ENCODE data around the gene TMEM51.
"Not testable (repeated sequence)": the region's sequence is repeated elsewhere in the genome, so short reads cannot be mapped to it uniquely, and the experiment has no call there.

Gene TMEM51

DNA sequence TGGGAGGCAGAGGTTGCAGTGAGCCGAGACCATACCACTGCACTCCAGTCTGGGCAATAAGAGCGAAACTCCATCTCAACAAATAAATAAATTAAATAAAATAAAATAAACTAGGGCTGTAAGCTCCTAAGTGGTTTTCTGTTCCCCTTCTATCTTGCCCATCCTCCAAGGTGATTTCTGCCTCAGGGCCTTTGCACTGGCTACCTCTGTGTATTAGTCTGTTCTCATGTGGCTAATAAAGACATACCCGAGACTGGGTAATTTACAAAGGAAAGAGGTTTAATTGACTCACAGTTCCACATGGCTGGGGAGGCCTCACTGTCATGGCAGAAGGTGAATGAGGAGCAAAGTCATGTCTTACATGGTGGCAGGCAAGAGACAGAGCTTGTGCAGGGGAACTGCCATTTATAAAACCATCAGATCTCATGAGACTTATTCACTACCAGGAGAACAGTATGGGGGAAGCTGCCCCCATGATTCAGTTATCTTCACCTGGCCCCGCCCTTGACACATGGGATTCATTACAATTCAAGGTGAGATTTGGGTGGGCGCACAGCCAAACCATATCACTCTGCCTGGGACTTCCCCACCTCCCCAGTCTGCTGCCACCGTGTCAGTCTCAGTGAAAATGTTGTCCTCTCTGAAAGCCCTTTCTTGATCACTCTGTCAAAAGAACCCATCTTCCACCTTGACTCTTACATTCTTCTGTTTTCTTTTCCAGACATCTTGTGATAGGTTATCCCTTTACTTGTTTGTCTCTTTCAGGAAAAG, 22.0 kb downstream of the TMEM51 start:
- not testable (repeated sequence) for DNase-seq (ENCODE audit: low read depth in 2 of 3, low spot score in 2 of 3)

- DNase-seq (ENCODE audit: low read depth in 2 of 3, low spot score in 2 of 3) = no peak
Measured at GRCh38 chr1:15176120-15176519, 22.6 kb downstream of the TMEM51 start.

- no peak for DNase-seq (ENCODE audit: low read depth in 2 of 3, low spot score in 2 of 3)
Measured at GRCh38 chr1:15176898-15177665, 23.5 kb downstream of the TMEM51 start.

DNA sequence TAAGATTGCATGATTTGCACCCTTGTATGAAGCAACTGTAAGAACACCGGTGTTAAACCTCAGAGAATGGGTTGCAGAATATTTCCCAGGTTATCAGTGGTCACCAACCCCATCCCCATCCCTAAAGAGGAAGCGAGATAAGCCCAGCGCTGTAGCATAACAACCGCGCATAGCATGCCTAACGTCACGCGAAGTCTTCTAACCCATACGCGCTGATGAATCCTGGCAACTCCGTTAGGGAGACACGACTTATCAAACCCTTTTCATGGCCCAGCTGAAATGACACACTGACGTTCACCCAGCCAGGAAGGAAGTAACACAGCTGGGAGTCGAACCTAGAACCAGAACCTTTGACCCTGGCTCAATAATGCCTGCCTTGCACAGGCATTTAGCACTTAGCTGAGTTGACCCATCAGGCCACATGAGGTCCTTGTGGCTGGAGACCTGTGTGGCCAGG, 24.2 kb downstream of the TMEM51 start:
- DNase-seq (ENCODE audit: low read depth in 2 of 3, low spot score in 2 of 3) = no peak

DNA sequence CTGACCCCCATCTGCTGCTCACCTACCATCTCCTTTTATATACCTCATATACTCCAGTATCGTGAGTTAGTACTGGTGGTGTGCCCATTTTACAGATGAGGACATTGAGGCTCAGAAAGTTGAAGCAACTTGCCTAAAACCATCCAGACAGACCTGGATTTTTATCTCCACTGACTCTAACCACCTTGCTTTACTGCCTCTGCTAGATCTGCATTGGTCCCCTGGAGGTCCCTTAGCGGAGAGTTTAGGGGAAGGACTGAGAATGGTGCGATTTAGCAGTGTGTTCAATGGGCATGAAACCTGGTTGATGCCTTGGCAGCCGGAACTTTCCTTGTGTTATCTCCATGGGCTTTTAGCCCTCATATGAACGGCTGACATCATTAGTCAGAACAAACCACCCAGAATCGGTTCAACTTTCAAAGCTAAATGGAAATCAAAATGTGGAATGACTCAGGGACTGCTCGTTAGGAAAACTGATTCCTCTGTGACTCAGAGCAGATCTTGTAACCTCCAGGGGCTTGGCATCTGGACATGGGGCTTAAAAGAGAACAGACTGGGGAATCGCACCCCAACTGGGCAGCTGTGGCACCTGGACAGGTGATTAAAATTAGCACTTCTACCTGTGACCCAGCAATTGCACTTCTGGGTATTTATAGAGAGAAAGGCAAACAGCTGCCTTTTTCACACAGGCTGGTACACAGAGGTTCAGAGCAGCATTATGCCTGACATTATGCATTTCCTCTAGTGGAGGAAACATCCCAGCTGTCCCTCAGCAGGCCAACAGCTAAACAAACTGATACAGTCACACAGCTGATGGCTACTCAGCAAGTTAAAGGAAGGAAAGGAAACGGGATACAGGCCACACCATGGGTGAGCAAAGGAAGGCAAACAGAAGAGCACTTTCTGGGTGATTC, 25.3 kb downstream of the TMEM51 start:
- DNase-seq (ENCODE audit: low read depth in 2 of 3, low spot score in 2 of 3) = no peak

DNA sequence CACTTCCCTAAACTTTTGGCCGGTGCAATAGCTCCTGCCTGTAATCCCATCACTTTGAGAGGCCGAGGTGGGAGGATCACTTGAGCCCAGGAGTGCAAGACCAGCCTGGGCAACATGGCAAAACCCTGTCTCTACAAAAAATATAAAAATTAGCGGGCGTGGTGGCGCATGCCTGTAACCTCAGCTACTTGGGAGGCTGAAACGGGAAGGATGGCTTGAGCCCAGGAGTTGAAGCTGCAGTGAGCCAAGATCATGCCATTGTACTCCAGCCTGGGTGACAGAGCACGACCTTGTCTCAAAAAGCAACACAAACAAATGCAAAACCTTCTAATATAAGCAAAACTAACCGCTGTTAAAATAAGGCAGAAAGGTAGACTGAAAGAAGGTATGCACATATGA, 25.9 kb downstream of the TMEM51 start:
- no peak for DNase-seq (ENCODE audit: low read depth in 2 of 3, low spot score in 2 of 3)

- DNase-seq (ENCODE audit: low read depth in 2 of 3, low spot score in 2 of 3) = no peak
Measured at GRCh38 chr1:15180189-15180588, 26.6 kb downstream of the TMEM51 start.

DNA sequence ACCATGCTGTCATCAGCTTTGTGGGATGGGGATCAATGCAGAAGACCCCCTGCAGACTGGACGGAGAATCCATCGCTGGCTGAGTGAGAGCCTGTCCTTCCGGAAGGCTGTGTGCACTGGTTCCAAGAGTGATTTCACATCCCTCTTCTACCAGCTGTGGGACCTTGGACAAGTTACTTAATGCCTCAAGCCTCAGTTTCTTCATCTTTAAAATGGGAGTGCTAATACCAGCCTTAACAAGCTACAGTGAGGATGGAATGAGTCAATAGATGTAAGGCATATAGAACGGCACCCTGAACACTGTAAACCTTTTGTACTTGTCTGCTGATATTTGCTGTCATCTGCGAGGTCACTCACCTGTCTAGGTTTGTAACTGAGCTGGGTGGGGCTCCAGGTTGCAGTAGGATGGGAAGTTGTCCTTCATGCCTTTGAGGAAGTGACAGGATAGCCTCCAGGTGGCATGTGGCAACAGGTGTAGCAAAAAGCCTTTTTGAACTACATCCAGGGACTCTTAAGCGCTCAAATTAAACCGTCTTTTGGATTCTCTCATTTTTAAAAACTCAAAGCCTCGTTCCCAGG, 27.5 kb downstream of the TMEM51 start:
- DNase-seq (ENCODE audit: low read depth in 2 of 3, low spot score in 2 of 3) = no peak

DNA sequence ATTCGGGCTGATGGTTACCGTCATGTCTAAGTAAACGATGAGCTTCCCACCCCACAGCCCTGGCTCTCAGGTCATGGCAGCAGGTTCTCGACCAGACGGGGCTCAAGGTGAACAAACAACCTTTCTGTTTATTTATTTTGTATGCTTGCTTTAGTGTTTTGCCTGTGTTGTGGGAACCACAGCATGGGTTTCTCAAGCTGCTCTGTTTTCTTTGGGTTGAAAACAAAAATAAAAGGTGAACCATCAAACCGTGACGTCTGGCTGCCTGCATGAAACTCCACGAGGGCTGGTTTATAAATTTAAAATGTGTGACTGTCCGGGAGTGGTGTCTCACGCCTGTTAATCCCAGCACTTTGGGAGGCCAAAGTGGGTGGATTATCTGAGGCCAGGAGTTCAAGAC, 28.0 kb downstream of the TMEM51 start:
- no peak for DNase-seq (ENCODE audit: low read depth in 2 of 3, low spot score in 2 of 3)

- no peak for DNase-seq (ENCODE audit: low read depth in 2 of 3, low spot score in 2 of 3)
Measured at GRCh38 chr1:15184436-15185241, 31.1 kb downstream of the TMEM51 start.

- DNase-seq (ENCODE audit: low read depth in 2 of 3, low spot score in 2 of 3) = no peak
Measured at GRCh38 chr1:15185617-15186016, 32.1 kb downstream of the TMEM51 start.

- DNase-seq (ENCODE audit: low read depth in 2 of 3, low spot score in 2 of 3) = no peak
Measured at GRCh38 chr1:15186073-15186845, 32.7 kb downstream of the TMEM51 start.

GRCh38 chr1:15186846-15187151, 33.3 kb downstream of the TMEM51 start:
- no peak for DNase-seq (ENCODE audit: low read depth in 2 of 3, low spot score in 2 of 3)

GRCh38 chr1:15187175-15188129, 33.9 kb downstream of the TMEM51 start:
- no peak for DNase-seq (ENCODE audit: low read depth in 2 of 3, low spot score in 2 of 3)

DNA sequence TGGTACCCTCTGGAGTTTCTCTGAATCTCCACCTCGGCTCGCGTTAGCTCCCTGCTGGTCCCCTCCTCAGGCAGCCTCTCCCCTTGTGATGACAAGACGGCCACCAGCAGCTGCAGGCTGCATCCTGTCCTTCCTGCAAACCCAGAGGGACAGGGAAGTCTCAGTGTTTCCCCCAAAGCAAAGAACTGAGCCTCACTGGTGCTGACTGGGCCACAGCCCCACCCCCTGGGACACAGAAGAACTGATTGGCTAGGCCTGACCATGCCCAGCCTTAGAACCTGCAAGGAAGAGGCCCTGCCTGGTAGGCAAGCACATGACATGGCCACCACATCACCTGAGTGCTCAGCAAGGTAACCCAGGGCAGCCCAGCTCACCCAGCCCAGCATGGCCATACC, 34.6 kb downstream of the TMEM51 start:
- DNase-seq (ENCODE audit: low read depth in 2 of 3, low spot score in 2 of 3) = no peak

DNA sequence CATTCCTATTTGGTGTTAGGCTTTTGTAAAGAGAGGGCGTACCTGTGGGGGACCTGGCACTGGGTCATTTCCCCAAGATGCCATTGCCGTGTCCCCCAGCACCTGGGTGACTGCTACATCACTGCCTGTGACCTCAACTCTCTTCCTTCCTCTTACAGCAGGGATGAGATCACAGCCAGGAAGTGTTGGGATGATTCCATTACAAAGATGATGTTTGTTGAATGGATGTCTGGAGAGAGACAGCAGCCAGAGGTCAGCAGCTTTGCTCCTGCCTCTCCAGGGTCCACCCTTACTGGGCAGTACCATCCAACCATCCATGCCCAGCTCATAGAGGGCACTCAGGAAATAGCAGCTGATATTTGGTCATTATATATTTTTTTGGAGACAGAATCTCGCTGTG, 35.1 kb downstream of the TMEM51 start:
- DNase-seq (ENCODE audit: low read depth in 2 of 3, low spot score in 2 of 3) = no peak

DNA sequence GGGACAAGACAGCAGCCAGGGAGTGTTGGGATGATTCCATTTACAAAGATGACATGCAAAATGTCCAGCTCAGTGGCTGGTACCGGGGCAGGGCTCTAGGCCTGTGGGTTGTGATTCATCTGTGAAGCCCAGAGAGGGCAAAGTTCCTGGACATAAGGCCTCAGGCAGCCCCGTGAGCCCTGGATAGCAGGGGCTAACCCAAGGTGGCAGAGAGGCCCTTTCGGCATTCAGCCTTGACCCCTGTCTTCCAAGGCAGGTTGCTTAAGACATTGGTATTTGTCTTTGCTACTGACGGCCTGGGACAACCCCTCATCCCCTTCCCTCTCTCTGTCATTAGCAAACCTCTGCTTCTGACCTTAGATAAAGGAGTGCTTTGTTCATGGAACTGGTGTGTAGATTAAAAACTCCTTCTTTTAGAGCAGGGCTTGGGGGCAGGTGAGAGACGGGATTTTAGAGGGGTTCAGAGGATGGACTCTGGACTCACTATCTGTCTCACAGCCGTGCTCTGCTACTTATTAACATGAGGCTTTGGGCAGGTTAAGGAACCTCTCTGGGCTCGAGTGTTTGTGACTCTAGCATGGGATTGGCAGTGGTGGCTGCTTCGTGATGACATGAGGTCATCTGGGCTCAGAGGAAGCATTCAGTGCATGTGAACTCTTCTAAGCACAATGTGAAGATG, 36.3 kb downstream of the TMEM51 start:
- DNase-seq (ENCODE audit: low read depth in 2 of 3, low spot score in 2 of 3) = no peak

GRCh38 chr1:15191267-15191666, 37.7 kb downstream of the TMEM51 start:
- no peak for DNase-seq (ENCODE audit: low read depth in 2 of 3, low spot score in 2 of 3)
